AG08395 (cell line): ENCODE data around the gene NIN.
A peak's percentile ranks its signal among the peaks of the same experiment; 100 is the strongest.

ENCODE experiments used
- DNase-seq: peaks from one replicate; pipeline ENCODE4 v3.0.0; 2012; ENCODE audit warnings: mixed read lengths, low spot score

Gene NIN

GRCh38 chr14:50763382-50764007, 67.5 kb downstream of the NIN start:
- peak; percentile 71 for DNase-seq

GRCh38 chr14:50762931-50763300, 68.0 kb downstream of the NIN start:
- DNase-seq: no peak

- DNase-seq: peak; percentile 75
Measured at GRCh38 chr14:50762001-50762930, 68.7 kb downstream of the NIN start.

GRCh38 chr14:50759800-50760543, 71.0 kb downstream of the NIN start:
- DNase-seq: no peak

GRCh38 chr14:50758945-50759344, 72.0 kb downstream of the NIN start:
- DNase-seq: no peak

- no peak for DNase-seq
Measured at GRCh38 chr14:50758305-50758704, 72.7 kb downstream of the NIN start.

GRCh38 chr14:50757702-50758101, 73.3 kb downstream of the NIN start:
- no peak for DNase-seq

GRCh38 chr14:50756300-50756699, 74.7 kb downstream of the NIN start:
- no peak for DNase-seq

GRCh38 chr14:50750323-50750722, 80.6 kb downstream of the NIN start:
- DNase-seq: no peak

GRCh38 chr14:50745401-50746058, 85.4 kb downstream of the NIN start:
- DNase-seq: no peak

GRCh38 chr14:50744231-50744630, 86.7 kb downstream of the NIN start:
- DNase-seq: no peak

- no peak for DNase-seq
Measured at GRCh38 chr14:50741567-50741966, 89.4 kb downstream of the NIN start.

GRCh38 chr14:50740856-50741255, 90.1 kb downstream of the NIN start:
- DNase-seq: no peak

- no peak for DNase-seq
Measured at GRCh38 chr14:50739186-50739585, 91.8 kb downstream of the NIN start.

GRCh38 chr14:50736932-50737419, 94.0 kb downstream of the NIN start:
- DNase-seq: peak; percentile 12

GRCh38 chr14:50734950-50735695, 95.8 kb downstream of the NIN start:
- DNase-seq: no peak

- DNase-seq: no peak
Measured at GRCh38 chr14:50733494-50733893, 97.5 kb downstream of the NIN start.

- DNase-seq: no peak
Measured at GRCh38 chr14:50728836-50729235, 102.1 kb downstream of the NIN start.

- DNase-seq: peak; percentile 88
Measured at GRCh38 chr14:50726372-50727107, 104.4 kb downstream of the NIN start.

GRCh38 chr14:50725761-50726160, 105.2 kb downstream of the NIN start:
- no peak for DNase-seq
